OCI-LY1 (cell line): ENCODE measurements around the gene CTCFL.

ENCODE experiments used
- EZH2 ChIP-seq: fragments of 200-600 bp; sonication (generic), shearing (Covaris generic); IDR thresholded peaks from 2 replicates; pipeline ENCODE4 v1.8.0; 2017; ENCODE audit warnings: borderline replicate concordance, mixed run types, mild to moderate bottlenecking, antibody characterized with exemption, low read length, moderate library complexity, mixed read lengths
- TF ChIP-seq, protein P1 (sequence below): fragments of 200-600 bp; sonication (generic), shearing (Covaris generic); IDR thresholded peaks from 2 replicates; pipeline ENCODE4 v1.5.1; 2017; ENCODE audit warnings: mild to moderate bottlenecking, antibody characterized with exemption, low read length, moderate library complexity, mixed read lengths

DNA sequence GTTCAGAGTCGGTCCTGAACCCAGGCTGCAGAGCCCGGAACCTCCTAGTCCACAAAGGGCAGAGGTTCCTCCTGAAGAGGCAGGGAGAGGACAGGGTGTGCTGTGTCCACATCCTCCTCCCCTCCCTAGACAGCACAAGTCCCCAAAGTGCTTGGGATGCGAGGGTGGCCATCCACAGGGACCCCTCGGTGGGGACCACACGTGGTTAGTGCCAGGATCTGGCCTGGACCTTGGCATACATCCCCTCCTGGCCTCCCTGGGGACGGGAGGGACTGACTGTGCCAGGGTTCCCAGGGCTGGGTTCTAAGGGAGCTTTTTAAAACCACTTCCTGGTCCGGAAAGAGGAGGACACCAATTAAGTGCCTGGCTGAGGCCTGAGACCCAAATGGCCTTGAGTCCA, 63.2 kb downstream of the CTCFL start:
- TF ChIP-seq, protein P1, sequence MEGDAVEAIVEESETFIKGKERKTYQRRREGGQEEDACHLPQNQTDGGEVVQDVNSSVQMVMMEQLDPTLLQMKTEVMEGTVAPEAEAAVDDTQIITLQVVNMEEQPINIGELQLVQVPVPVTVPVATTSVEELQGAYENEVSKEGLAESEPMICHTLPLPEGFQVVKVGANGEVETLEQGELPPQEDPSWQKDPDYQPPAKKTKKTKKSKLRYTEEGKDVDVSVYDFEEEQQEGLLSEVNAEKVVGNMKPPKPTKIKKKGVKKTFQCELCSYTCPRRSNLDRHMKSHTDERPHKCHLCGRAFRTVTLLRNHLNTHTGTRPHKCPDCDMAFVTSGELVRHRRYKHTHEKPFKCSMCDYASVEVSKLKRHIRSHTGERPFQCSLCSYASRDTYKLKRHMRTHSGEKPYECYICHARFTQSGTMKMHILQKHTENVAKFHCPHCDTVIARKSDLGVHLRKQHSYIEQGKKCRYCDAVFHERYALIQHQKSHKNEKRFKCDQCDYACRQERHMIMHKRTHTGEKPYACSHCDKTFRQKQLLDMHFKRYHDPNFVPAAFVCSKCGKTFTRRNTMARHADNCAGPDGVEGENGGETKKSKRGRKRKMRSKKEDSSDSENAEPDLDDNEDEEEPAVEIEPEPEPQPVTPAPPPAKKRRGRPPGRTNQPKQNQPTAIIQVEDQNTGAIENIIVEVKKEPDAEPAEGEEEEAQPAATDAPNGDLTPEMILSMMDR: no peak
- TF ChIP-seq EZH2: no peak
